ENCODE measurements around the gene PPP1R2.
"Not testable (repeated sequence)": the region's sequence is repeated elsewhere in the genome, so short reads cannot be mapped to it uniquely, and the experiment has no call there.

The PPP1R2 gene

DNA sequence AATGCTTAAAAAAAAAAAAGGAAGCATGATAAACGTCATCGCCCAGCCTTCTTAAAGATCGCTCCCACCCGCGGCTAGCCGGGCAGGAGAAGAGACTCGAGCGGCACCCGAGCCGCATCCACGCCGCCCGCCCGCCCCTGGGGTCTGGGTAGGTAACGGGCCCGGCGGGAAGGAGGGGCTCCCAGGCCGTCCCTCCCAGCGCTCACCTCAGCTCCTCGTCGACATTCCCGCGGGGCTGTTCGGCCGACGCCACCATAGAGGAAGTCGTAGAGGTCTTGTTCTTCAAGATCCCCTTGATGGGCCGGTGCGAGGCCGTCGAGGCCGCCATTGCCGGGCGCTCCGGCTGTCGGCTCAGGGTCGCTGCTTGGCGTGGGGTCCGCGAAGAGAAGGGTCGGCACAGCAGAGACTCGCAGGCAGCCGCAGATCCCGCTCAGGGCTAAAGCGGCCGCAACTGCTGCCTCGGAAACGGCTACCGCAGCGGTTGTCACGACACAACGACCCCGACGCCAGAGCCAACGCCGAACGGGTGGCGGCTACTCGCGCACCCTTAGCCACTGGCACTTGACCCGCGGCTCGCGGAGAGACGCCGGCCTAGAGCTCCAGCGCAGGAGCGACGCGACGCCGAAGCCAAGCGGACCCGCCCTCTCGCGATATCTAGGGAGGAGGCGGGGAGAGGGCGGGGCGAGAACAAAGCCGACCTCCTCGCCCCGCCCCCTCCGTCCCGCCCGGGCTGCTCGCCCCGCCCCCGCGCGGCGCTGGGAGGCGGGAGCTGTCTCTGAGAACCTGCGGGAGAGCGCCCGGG lies at the start of gene PPP1R2:
TSS of gene PPP1R2 (minus strand) at position 628 of the 802 bp plus-strand sequence. CDS start at position 328, 300 bp downstream.
- DNase-seq, result peak; percentile 98

DNA sequence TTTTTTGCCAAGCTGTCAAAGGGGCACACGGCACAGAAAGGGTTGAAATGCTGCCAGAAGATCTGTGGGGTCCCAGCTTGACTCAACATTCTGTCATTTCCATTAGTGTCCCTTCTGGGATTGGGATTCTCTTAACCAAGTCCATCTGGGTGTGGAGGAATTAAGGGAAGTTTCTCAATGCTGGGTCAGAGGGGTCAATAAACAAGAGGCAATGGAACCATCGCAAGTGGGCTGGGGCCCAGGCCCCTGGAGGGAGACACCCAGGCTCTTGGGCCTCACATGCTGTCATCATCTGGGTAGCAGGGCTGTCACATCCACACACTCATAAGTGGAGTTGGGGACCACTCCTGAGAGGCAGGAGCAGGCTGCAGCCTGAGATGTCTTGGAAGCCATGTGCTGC lies 48.7 kb upstream of the PPP1R2 start:
- no peak for DNase-seq

DNA sequence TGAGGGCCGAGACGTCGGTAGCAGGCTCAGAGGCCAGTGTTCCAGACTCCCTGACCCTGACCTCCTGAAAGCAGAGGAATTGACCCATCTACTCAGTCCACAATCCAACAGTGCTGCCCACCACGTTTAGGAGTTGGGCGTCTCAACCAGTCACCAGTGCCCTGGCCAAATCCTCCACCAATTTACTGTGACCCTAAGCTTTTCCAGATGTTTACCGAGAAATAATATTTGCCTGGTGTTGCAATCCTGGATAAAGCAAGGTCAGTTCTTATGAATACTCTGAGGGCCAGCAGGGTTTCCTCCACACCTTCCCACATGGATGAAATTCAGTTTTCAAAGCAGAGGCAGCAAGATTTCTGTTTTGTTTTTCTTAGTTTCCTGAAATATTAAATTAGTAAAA lies 48.1 kb upstream of the PPP1R2 start:
- DNase-seq, result no peak

DNA sequence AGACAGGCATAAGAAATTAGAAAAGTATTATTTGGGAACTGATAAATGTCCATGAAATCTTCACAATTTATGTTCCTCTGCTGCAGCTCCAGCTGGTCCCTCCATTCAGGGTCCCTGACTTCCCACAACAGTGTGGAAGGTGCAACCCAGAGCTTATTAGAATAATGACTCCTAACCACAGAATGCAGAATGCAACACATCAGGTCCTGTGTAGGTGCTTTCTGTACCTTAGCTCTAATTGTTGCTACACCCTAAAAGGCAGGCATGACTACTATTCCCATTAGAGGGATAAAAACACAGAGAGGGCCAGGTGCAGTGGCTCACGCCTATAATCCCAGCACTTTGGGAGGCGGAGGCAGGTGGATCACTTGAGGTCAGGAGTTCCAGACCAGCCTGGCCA lies 47.3 kb upstream of the PPP1R2 start:
- DNase-seq, result peak; percentile 52

DNA sequence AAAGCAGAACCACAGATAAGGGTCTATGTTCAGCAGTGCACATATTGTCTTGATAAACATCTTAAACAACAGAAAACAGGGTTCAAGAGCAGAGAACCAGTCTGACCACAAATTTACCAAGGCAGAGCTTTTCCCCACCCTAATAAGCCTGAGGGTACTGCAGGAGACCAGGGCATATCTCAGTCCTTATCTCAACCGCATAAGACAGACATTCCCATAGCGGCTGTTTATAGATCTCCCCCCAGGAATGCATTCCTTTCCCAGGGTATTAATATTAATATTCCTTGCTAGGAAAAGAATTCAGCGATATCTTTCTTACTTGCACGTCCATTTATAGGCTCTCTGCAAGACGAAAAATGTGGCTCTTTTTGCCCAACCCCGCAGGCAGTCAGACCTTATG lies 46.7 kb upstream of the PPP1R2 start:
- DNase-seq, result not testable (repeated sequence)

DNA sequence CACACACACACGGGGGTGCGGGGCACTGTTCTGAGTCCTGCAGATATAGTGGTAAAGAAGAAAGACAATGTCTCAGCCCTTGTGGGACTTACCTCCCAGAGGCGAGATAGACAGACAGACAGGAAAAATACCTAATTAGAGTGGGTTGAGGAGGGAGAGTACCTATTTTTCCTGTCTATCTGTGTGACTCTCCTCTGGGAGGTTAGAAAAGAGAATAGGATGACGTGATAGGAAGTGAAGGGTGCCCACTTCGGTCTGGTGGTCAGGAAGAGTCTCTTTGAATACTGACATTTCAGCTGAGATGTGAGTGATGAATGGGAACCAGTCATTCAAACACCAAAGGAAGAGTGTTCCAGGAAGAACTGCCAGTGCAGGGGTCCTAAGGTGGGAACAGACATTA lies 44.7 kb upstream of the PPP1R2 start:
- no peak for DNase-seq

DNA sequence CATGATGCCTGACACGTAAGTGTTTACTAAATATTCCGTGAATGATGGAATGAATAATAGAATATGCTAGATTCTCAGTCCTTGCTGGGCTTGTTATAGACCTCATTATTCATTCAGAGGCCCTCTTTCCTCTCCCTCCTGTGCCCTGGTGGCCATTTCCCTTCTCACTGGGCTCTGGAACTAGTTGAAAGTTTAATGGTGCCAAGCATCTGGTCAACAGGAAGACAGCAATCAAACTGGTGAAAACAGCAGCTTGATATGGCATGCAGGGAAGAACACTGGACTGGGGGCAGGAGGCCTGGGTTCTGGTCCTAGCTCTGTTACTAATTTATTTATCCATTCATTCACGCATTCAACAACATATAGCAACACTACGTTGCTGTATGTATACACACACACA lies 44.3 kb upstream of the PPP1R2 start:
- no peak for DNase-seq

DNA sequence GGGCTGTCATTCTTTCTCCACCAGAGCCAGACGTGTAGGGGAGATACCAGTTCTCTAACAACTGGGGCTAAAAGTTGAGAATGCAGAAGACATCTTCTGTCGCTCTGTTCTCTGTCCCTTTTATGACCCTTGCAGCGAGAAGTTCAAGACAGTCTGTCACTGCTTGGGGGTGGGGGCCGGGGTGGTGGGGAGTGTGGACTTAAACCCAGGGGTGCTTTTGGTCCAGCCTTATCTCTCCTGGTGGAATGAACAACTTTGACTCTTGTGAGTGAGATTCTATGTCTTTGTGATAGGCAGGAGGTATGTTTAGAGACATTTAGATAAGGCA lies 41.4 kb upstream of the PPP1R2 start:
- no peak for DNase-seq

DNA sequence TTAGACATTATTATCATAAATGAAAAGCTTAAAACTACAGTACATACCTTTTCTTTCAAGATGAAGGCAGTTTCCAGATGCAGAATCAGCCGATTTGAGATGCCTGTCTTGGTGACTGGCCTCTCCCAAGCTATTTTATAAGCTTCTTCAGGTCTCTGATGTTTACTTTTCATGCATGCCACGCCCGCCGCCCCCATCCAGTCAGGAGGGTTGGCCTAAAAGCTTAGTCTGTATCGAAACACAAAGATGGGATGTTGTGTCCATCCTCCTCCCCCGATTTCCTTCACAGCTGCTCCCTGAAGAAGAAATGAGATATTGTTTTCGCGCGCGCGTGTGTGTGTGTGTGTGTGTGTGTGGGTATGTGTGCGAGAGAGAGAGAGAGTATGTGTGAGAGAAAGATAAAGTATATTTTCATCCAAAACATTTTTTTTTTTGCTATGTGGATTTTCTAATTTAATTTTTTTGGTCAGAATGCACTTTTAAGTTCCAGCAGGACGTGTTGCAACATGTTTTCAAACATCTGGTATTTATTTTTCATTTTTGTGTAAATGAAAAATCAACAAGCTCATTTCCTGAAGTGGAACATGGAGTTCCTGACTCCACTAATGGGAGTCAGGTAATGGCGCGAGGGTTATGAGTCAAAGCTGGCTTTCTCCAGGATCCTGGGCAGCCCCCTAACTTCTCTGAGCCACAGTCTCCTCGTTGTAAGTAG lies 40.9 kb upstream of the PPP1R2 start, which contains the start of gene APOD:
TSS of gene APOD (minus strand) at position 110 of the 712 bp plus-strand sequence. CDS start 4,479 bp downstream, outside the sequence.
- peak; percentile 32 for DNase-seq

DNA sequence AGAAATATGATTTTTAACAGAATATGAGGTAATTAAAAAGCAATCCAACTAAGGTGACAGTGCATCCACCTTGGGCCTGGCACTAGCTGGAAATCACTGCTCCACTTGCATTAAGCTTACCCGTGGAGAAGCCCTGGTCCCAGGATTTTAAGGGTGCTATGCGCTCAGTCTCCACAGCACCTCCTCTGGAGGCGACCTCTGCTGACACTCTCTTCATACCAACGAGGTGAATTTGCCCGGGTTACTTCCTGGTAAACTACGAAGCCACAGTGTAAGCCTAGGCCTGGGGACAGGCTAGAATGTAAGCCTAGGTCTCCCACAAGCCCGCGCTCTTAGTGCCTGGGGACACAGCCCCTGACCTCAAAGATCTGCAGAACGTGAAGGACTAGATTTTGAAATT lies 39.8 kb upstream of the PPP1R2 start:
- DNase-seq, result no peak

DNA sequence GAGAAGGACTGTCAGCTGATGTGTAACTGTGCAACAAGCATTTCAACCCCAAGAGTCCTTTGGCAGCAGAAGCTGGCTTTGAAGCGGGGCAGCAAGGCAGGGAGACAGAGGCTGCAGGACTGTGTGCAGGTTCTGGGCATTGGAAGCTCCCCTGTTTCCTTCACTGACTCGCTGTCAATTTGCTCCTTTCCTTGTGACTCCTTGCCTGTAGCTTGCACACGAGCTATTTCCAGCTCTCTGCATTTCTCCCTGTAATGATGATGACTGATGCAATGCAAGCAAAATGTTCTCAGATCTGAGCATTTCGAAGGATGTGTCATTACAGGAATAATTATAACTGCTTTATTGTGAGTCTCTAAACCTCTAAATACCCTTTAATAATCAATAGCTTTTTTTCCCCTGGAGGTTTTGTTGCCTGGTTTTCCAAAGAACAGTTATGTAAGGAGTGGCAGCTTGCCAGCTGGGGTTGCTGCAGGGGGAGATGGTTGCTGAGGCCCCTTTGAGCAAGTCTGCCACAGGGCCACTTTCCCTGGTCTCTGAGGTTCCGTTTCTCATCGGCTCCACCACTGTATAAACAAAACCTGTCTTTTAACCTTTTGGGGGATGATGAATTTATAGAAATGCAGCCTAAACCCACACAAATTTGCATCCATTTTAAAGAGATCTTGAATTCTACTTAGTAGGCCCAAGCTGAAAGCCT lies 37.8 kb upstream of the PPP1R2 start:
- no peak for DNase-seq

DNA sequence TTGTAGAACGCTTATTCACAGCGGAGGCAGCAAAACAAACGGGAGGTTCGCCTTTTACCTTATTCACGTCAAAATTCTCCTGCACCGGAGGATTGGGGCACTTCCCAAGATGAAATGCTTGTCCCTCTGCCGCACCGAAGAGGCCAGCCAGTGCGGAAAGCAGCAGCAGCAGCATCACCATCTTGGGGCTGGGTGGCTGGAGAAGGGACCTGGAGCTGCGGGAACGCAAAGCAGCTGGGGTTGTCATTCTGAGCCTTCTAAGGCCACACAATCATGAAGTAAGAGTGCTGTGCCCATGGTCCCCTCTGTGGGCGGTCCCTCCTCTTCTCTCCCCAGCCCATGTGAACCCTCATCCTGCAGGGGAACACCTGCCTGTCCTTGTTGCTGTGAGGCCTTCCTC lies 36.2 kb upstream of the PPP1R2 start:
- no peak for DNase-seq

DNA sequence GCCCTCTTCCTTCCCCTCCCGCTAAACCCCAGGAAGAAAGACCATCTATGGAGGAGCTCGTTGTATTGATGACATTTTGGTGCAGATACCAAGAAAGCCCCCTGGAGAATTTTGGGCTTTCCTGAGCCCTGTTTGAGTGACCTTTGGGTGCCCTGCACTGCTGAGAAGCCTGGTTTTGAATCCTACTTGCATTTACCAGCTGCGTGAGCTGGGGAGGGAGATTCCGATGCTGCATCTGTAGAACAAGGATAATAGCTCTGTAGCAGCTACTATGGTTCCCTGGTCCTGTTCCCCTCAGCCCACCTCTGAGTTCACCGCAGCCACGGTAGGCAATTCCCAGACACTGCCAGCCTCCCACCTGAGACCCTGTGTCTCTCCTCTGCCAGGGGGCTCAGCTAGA lies 35.4 kb upstream of the PPP1R2 start:
- DNase-seq, result no peak

DNA sequence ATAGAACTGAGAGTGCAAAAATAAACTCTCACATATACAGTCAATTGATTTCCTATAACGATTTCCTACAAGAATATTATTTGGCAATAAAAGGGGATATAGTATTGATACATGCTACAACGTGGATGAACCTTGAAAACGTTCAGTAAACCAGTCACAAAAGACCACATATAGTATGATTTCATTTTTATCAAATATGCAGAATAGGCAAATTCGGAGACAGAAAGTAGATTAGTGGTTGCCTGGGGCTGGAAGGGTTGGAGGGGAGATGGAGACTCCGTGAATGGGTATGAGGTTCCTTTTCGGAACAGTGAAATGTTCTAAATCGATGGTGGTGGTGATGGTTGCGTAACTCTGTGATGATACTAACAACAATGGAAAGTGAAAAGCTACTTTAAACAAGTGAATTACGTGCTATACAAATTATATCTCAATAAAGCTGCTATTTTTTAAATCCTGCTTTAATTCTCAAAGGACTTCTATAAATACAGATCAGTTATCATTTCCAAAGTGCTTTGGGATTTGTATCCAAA lies 34.6 kb upstream of the PPP1R2 start:
- DNase-seq, result no peak

DNA sequence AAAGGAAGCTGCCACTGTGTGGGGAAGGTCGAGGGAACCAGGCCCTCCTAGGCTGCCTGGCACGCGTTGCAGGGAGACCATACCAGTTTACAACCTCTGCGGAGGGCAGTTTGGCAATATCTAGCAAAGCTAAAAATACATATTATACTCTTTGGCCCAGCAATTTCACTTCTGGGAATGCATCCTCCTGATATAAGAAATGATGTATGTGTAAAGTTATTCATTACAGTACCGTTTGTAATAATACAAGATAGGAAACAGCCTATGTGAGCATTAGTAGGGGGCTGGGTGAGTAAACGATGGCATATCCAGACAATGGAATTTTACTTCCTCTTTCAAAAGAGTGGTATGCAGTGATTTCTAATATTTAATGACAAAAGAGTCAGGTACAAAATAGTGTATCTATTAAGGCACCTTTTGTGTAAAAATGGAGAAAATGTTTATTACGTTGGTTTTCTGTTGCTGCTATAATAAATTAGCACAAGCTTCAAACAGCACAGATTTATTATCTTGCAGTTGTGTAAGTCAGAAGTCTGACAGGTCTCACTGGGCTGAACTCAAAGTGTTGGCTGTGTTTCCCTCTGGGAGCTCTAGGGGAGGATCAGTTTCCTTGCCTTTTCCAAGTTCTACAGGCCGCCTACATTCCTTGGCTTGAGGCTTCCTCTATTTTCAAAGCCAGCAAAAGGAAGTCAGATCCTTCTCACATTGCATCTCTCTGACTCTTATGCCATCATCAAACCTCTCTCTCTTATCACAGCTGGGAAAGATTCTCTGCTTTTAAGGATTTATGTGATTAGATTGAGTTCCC lies 31.6 kb upstream of the PPP1R2 start:
- peak; percentile 26 for DNase-seq

DNA sequence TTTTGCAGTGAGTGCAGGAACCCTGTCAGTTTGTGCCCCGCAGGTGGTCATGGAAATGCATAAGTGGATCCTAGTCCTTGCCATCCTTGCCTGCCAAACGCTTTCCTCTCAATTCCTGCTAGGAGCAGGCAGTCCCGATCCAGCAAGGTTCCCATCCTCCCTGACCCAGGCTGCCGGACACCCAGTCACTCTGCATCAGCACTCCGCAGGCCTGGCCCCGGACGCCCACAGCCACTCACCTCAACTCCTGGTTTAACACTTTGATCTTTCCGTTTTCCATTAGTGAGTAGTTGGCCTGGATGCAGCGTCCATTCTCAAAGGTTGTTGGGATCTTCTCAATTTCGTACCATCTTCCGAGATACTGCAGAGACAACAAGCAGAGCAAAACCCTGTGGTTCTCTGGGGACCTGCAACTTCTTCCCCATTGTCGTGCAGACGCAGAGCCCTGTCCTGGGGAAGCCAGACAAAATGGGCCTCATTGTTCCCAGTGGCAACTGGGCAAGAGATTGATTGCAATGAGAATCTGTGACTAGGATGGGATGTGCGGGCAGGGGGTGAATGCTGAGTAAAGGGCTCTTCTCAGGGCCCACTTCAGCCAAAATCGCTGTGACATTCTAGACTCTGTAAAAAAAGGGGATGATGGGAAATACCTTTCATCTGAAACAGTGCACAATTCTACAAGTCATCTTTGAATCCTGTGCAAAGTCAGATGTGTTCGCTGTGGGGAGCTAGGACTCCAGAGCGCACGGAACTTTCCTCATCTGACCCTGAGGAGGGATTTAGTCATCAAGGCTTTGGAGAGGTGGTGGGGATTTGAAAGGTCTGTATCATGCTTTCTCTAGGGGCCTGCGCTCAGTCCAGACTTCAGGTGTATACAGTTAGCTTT lies 30.7 kb upstream of the PPP1R2 start:
- no peak for DNase-seq

DNA sequence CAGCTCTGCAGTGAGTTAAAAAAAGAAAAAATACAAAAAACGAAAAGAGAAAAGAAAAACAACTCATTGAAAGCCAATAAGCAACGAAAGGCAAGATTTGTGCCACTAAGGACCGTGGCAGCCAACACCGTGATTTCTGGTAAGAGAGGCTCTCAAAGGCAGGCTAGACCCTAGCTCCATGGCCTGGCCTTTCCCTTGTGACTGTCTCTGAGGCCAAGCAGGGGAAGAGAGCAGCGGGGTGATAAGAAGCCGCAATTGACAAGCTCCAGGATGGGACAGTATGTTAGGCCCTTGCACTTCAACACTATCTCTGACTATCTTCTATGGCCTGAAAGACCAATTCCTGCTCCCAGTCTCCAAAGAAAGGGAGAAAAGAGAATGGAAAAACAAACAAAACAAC lies 28.2 kb upstream of the PPP1R2 start:
- DNase-seq, result no peak

DNA sequence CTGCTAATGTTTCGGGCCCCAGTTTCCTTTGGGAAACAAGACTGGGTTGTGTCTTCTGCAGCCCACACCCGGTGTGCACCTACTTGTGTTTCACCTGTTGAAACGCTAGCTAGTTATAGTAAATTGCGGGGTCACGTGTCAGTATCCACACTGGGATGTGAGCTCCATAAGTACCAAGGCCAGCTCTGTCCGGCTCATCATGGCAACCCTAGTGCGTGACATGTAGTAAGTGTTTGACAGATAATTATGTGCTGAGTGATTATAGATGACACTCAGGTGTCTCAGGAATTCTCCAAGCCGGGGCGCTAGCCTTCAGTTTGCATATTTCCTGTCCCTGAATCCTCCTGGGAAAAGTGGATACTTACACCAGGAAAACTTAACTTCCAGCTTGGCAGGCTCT lies 27.8 kb upstream of the PPP1R2 start:
- DNase-seq, result no peak

DNA sequence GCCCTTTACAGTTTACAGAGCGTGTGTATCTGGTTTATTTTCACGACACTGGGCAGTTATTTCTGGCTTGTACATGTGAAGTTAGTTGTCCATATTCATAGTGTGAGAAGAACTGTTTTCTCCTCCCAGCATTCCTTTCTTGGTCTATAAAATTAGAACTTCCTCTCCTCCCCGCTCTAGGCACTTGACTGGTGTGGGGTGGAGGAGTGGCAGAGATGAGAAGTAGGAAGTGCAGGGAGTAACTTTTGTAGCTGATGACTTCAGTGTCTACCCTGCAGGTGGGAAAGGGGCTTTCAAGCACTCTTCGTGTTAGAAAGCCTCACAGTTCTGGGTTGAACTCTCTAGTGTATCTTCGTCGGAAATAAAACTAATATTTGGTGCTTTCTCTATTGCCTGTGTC lies 27.2 kb upstream of the PPP1R2 start:
- no peak for DNase-seq

DNA sequence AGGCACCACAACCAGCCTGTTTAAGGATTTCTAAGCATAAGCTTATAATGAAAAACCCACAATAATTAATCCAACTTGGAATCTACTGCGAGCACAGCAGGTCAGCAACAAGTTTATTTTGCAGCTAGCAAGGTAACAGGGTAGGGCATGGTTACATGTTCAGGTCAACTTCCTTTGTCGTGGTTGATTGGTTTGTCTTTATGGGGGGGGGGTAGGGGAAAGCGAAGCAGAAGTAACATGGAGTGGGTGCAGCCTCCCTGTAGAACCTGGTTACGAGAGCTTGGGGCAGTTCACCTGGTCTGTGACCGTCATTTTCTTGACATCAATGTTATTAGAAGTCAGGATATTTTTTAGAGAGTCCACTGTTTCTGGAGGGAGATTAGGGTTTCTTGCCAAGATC lies 25.5 kb upstream of the PPP1R2 start:
- DNase-seq, result no peak

DNA sequence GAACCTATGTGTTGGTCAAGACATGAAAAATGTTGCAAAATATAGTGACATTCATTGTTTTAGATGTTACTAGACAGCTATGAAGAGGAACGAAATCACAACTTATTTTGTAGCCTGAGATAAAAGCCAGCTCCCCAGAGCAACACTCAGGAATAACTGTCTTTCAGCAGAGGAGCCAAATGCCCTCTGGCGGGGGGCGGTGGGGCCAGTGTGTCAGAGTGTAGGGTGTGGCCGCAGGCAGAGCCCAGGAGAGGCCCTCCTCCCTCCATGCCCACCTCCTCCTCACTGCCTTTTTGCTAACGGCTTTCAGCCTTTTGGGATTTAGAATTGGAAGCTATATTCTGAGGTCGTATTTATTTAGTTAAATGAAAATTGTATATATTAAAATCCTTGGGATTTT lies 23.7 kb upstream of the PPP1R2 start:
- DNase-seq, result no peak

DNA sequence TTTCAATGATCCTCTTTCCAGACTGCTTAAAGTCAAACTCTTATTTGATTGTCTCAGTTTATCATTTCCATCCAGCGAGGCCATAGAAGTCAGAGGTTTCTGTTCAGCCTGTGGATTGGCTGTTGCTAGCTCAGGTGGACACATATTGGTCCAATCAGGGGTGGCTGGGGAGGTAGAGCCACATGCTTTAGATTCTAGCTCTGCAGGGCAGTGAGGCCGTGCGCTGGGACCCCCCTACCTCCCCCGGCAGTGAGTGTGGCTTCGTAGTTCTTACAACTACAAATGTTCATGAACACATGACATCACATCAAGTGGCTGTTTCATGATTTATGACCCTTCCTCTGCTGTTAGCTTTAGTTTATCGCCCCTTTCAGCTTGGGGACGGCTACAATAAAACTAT lies 22.6 kb upstream of the PPP1R2 start:
- DNase-seq, result peak; percentile 59

Data from NCI-H82 (cell line).